ENCODE measurements around the gene HOXD10.

HOXD10 gene

GRCh38 chr2:176145085-176145969 lies 28.7 kb downstream of the HOXD10 start:
- in situ Hi-C loops (cut with MboI; ENCODE audit: low sequenced_read_pairs) = loop anchor here (25.0 kb wide), 3 partner anchors 317 to 992 kb away; no protein-coding TSS in a partner anchor

DNA sequence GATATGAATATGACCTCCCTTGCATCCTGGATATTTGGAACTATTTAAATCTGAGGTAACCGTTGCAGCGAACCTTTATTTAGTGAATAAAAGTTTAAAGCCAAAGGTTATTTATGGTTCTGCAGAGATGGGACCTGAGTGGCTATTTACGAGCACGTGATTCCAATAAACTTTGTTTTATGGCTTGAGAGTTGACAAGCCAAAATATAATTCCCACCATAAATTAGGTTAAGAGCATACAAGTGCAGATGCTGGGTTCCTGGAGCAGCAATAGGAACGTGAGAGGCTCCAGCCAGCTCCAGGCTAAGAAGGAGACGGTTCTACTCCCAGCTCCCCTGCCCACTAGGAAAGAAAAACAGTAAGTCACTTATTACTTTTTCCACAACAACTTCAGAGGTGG lies 29.5 kb downstream of the HOXD10 start:
- in situ Hi-C loops (cut with MboI; ENCODE audit: low sequenced_read_pairs) = loop anchor here (25.0 kb wide), 3 partner anchors 316 to 991 kb away; no protein-coding TSS in a partner anchor

DNA sequence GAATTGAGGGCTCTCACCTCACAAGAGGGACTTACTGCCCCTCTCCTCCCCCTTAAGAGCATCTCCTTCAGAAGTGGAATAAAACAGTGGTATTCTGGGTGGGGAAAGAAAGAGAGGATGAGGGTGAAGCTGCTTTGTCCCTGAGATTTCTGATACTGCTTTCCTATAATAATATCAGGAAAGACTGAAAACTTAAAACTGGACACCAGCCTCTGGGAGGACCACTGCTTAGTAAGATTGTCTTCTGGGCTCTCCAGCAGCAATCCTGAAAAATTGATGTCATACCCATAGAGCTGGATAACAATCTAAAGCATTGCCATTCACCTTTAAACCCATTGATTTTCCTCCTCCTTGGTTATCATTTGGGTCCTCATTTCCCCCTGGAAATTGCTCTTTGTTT lies 30.1 kb downstream of the HOXD10 start:
- in situ Hi-C loops (cut with MboI; ENCODE audit: low sequenced_read_pairs) = loop anchor here (25.0 kb wide), 3 partner anchors 316 to 991 kb away; no protein-coding TSS in a partner anchor

DNA sequence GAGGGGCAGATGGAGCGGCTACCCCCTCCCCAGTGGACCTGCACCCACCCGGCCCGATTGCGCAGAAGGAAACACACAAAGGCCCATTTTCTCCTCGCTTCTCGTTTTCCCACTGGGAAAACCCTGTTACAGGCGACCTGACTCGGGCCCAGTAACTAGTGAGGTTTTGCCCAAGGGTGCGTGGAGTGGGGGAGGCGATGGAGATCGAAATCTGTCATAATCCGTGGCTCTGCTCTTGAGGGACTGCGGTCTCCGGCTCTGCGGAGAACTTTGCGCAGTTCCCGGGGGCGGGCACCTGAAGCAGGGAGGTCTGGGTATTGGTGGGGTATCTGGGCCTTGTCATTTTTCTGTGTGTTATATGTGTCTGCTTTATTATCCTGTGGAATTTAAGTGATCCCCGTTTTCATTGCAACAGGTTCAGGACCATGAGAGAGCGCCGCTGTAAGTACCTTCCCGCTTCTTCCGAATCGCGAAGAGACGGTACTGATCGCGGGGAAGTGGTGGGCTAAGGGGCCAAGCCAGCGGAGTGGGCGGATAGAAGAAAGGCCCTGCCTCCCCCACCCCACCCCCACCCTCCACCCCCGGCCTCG lies 30.7 kb downstream of the HOXD10 start:
- in situ Hi-C loops (cut with MboI; ENCODE audit: low sequenced_read_pairs) = loop anchor here (25.0 kb wide), 3 partner anchors 315 to 990 kb away; no protein-coding TSS in a partner anchor

DNA sequence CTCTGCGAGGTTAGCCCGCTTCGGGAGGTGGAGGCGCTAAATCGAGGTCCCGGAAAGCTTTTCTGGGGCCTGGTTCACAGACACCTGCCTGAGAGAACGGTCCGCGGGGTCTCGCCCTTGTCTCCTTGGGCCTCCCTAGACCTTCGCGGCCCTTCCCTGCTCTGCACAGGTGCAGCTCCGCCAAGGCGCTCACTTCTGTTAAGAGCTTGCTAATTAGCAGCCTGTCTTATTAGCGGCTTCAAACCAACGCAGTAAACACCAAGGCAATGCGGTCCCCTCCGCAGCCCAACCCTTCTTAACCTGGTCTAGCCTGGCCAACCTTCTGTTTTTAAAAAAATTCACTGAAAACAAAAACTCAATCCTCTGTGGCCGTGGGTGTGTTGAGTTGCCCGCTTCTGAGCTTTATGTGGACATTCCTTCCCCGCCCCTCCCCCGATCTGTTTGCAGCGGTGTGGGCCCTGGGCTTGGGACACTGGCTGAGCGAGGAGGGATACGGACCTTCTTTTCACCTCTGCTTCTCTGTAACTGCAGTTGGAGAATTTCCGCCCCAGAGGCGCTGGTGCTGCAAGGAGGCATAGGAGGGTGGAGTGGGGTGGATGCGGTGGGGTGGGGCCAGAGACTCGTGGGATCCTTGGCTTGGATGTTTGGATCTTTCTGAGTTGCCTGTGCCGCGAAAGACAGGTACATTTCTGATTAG lies 31.4 kb downstream of the HOXD10 start:
- in situ Hi-C loops (cut with MboI; ENCODE audit: low sequenced_read_pairs) = loop anchor here (25.0 kb wide), 3 partner anchors 314 to 989 kb away; no protein-coding TSS in a partner anchor

GRCh38 chr2:176148751-176149421 lies 32.3 kb downstream of the HOXD10 start:
- in situ Hi-C loops (cut with MboI; ENCODE audit: low sequenced_read_pairs) = loop anchor here (25.0 kb wide), 3 partner anchors 313 to 988 kb away; no protein-coding TSS in a partner anchor

DNA sequence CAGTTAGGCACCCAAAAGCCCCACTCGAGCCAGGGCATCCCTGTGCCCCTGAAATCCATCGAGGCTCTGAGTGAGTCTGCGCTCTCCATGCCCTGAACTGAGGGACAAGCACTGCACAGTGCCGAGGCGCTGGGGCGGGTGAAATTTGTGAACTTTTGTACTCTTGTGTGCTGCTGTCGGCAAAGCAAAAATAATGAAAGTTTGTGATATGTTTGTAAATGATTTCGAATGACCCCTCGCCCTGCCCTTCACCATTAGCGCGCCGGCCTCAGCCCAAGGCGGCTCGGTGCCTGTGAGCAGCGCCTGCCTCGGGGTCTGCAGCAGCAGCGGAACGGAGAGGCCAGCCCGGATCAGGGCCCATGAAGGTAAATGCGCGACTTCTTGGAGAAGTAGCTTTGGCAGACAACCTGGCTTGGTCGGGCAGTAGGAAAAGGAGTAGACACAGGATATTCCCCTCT lies 32.9 kb downstream of the HOXD10 start:
- in situ Hi-C loops (cut with MboI; ENCODE audit: low sequenced_read_pairs) = loop anchor here (25.0 kb wide), 3 partner anchors 313 to 988 kb away; no protein-coding TSS in a partner anchor

GRCh38 chr2:176149939-176150583 lies 33.5 kb downstream of the HOXD10 start:
- in situ Hi-C loops (cut with MboI; ENCODE audit: low sequenced_read_pairs) = loop anchor here (25.0 kb wide), 3 partner anchors 312 to 987 kb away; no protein-coding TSS in a partner anchor

DNA sequence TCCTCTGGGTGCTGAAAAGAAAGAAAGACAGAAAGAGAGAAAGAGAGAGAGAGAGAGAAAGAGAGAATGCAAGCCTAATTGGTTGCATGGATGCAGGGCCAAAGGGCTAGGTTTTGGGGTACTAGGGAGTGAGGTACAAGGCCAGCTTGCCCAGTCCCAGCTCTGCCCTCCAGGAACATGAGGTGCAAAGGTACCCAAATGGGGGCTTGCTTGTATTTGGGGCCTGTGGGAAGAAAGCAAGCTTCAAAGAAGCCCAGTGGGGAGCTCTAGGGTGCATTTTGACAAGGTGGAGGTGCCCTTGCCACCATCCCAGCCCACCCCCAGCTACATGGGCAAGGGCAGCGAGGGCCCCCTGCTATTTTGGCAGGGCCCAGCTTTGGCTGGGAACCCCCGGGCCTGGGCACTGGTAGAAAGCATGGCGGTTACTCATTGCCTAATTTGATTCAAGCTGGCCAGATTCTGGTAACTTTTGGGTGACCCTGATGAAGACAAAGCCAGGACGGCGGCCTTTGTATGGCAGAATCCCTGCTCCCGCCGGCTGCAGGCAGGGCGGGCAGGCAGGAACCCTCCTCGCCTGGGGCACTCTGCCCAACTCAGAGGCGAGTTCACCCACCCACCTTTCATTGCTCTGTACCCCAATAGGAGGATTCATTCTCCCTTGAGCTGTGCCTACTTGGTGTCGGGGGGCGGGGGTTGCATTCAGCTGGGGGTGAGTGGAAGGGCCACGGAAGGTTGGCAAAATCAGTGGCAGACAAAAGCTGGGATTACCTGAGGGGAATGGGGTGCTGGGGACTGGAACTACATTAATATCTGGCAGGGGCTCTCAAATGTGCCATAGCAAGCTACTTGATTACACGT lies 34.2 kb downstream of the HOXD10 start:
- in situ Hi-C loops (cut with MboI; ENCODE audit: low sequenced_read_pairs) = no loop called here

DNA sequence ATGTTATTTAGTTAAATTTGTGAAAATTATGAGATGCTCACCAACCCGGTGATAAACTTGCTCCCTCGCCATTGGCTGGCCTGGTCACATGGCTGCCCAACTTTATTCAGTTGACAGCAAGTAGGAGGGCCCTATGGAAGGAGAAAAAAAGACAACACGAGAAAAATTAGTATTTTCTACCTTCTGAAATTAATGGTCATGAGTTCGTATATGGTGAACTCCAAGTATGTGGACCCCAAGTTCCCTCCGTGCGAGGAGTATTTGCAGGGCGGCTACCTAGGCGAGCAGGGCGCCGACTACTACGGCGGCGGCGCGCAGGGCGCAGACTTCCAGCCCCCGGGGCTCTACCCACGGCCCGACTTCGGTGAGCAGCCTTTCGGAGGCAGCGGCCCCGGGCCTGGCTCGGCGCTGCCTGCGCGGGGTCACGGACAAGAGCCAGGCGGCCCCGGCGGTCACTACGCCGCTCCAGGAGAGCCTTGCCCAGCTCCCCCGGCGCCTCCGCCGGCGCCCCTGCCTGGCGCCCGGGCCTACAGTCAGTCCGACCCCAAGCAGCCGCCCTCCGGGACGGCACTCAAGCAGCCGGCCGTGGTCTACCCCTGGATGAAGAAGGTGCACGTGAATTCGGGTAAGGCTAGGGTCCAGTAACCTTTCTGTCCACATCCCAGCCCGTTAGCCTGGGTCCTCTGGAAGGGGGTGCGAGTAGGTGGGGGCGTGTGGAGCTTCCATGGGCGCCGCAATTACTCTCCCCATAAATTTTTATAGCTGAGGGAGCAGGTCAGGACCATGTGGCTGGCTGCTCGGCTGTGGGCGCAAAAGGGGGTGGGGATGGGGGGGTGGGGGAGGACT lies 35.1 kb downstream of the HOXD10 start, which contains the start of gene HOXD4:
HOXD4 (plus strand) TSS at position 109 of the 846 bp plus-strand sequence; CDS start at position 193, 84 bp downstream.
- in situ Hi-C loops (cut with MboI; ENCODE audit: low sequenced_read_pairs) = no loop called here

- in situ Hi-C loops (cut with MboI; ENCODE audit: low sequenced_read_pairs) = no loop called here
These were observed 36.0 kb downstream of the HOXD10 start for GRCh38 chr2:176152350-176153181.

DNA sequence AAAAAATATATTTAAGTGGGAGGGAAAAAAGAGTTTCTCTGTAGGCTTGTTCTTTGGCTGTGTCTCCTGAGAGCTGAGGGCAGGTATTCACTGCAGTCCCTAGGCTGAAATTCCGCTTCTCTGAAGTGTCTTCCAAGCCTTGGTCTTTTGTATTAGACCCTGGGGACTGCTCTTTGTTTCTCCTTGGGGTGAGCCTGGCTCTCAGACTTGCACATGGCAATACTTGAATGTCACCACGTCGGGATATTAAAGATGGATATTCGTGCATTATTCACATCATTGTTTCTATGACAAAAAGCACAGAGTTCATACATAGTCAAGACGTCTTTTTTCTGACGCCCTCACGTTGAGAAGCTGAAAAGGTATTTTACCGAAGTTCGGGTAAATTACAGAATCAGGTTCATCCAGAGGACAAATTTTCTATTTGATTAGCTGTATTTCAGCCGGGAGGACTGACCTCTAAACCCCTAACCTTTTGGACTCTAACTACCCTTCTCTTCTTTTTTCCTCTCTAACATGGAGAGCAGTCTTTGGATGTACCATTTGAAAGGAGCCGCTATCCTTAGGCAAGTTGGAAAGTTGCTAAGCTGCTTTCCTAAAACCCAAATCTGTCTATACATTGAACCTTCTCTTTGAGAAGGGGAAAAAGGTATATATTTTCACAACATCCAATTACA lies 38.1 kb downstream of the HOXD10 start:
- in situ Hi-C loops (cut with MboI; ENCODE audit: low sequenced_read_pairs) = no loop called here

DNA sequence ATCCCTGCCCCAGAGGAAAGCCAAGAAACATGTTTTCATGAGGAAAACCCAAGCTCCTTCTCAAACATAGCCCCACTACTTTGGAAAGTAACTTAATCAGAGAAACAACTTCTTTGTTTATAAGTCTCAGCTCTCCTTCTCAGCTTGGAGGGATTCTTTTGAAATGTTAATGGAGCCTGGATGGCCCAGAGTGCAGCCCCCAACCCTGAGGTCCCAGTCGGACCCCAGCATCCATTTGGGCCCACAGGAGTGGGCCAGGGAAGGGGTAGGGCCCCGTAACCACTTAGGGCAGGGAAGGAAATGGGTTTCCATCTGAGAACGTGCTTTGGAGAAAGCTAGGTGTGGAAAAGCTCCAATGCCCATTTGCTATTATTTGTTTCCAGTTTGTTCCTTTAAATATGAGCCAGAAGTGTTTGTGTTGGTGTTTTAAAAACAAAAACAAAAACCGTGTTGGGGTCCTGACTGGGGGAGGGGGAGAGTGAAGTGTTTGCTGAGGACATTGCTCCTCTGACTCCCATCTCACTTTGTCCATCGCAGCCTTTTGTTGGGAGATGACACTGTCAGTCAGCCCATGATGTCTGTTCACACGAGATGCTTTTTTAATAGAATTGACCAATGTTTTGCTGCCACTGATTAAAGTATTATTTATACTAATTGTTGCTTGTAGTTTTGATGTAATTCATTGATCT lies 38.9 kb downstream of the HOXD10 start:
- in situ Hi-C loops (cut with MboI; ENCODE audit: low sequenced_read_pairs) = no loop called here

- in situ Hi-C loops (cut with MboI; ENCODE audit: low sequenced_read_pairs) = no loop called here
These were observed 39.8 kb downstream of the HOXD10 start for GRCh38 chr2:176156301-176156806.

DNA sequence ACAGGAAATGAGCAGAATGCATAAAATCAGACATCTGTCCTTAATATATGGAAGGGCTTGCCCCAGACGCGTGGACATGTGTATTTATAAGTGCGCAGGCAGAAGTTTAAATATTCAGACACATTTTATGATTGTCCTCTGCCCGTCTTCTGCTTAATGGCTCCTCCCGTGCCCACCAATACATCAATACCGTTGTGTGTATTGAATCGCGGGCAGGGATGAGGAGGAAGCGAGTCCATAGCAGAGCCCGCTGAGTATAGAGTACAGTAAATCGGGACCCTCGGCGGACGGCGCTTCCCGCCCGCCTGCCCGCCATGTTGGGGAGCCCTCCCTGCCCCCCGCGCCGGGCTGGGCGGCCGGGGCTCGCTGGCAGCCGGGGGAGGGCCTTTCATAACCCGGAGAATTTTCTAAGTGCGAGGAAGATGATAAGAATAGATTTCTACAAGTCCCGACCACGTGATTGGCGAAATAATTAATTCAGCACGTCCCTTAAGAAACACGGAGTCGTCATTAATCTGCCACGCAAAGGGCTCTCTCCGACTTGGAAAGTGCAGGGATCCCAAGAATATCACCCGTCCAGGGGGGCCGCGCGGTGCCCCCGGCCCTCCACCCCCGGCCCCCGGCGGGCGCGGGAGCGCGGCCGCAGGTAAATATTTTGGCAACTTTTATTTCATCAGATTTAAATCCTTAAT lies 40.4 kb downstream of the HOXD10 start, which contains the start of gene HOXD3:
HOXD3 (plus strand) TSS at position 501 of the 692 bp plus-strand sequence. CDS start 11,808 bp downstream, outside the sequence.
- in situ Hi-C loops (cut with MboI; ENCODE audit: low sequenced_read_pairs) = no loop called here

Measured in HL-60/S4 treated with retinoic acid at 250 ng/mL for 4 days and 3 days (cell line).